Stimulated activated naive CD8-positive, alpha-beta T cell treated with anti-CD3 and anti-CD28 coated beads, Interleukin-15, Interleukin-2, amounts not matched to agents 100 ng/mL and 50 ng/mL, for 24 hours (primary cell): ENCODE data around the gene LRRC37B.
"Not testable (repeated sequence)": the region's sequence is repeated elsewhere in the genome, so short reads cannot be mapped to it uniquely, and the experiment has no call there.

Experiments used
- H3K27ac Mint-ChIP-seq: one replicate; pipeline ENCODE4 v1.8.0; 2021; ENCODE audit warnings: mild to moderate bottlenecking, mixed read lengths
- H3K27me3 Mint-ChIP-seq: one replicate; pipeline ENCODE4 v1.8.0; 2021; ENCODE audit warnings: mixed read lengths
- H3K36me3 Mint-ChIP-seq: one replicate; pipeline ENCODE4 v1.8.0; 2021; ENCODE audit warnings: low read depth, mixed read lengths
- H3K4me1 Mint-ChIP-seq: one replicate; pipeline ENCODE4 v1.8.0; 2021; ENCODE audit warnings: low read depth, mixed read lengths
- H3K4me3 Mint-ChIP-seq: one replicate; pipeline ENCODE4 v1.8.0; 2021; ENCODE audit warnings: mild to moderate bottlenecking, mixed read lengths
- H3K9me3 Mint-ChIP-seq: one replicate; pipeline ENCODE4 v1.8.0; 2021; ENCODE audit warnings: mixed read lengths

LRRC37B gene

GRCh38 chr17:32006957-32007462, at the start of gene LRRC37B:
TSS of gene LRRC37B (plus strand) at chr17:32007383. CDS start at chr17:32021393, 14,010 bp downstream.
- Mint-ChIP-seq H3K4me1 (peaks cover 38% of the 10 kb centered on the region), H3K9me3 (no peaks in the 10 kb centered on the region), H3K4me3 (peak within 1 kb of the TSS; percentile 92), H3K27ac (peak within 1 kb of the TSS; percentile 82), H3K27me3 (no peaks in the 10 kb centered on the region), H3K36me3 (peaks cover 10% of the 10 kb centered on the region)

DNA sequence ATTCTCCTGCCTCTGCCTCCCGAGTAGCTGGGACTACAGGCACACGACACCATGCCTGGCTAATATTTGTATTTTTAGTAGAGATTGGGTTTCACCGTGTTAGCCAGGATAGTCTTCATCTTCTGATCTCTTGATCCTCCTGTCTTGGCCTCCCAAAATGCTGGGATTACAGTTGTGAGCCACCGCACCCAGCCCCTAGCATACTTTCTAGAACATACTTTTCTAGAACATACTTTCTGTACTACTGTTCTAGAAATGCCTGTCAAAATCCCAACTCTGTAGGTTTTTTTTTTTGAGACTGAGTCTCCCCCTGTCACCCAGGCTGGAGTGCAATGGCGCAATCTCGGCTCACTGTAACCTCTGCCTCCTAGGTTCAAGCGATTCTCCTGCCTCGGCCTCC, 43.1 kb upstream of the LRRC37B start:
- H3K4me1 Mint-ChIP-seq, H3K27me3 Mint-ChIP-seq, H3K9me3 Mint-ChIP-seq, H3K4me3 Mint-ChIP-seq, H3K27ac Mint-ChIP-seq: not testable (repeated sequence)
- H3K36me3 Mint-ChIP-seq, result peaks cover 60% of the 10 kb centered on the region

- H3K36me3 Mint-ChIP-seq, result peaks cover 42% of the 10 kb centered on the region
- H3K9me3 Mint-ChIP-seq, result no peaks in the 10 kb centered on the region
- no peak overlapping the region for H3K4me3 Mint-ChIP-seq
- no peak overlapping the region for H3K27ac Mint-ChIP-seq
- H3K4me1 Mint-ChIP-seq, result no peaks in the 10 kb centered on the region
- H3K27me3 Mint-ChIP-seq, result no peaks in the 10 kb centered on the region
Measured at GRCh38 chr17:31967648-31968047, 39.5 kb upstream of the LRRC37B start.

DNA sequence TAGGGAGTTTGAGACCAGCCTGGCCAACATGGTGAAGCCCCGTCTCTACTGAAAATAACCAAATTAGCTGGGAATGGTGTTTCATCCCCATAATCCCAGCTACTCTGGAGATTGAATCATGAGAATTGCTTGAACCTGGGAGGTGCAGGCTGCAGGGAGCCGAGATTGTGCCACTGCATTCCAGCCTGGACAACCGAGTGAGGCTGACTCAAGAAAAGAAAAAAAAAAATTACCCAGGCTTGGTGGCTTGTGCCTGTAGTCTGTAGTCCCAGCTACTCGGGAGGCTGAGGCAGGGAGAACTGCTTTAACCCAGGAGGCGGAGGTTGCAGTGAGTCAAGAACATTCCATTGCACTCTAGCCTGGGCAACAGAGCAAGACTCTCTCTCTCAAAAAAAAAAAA, 36.8 kb upstream of the LRRC37B start:
- not testable (repeated sequence) for H3K4me3 Mint-ChIP-seq, H3K4me1 Mint-ChIP-seq, H3K9me3 Mint-ChIP-seq, H3K27me3 Mint-ChIP-seq, H3K27ac Mint-ChIP-seq
- H3K36me3 Mint-ChIP-seq, result peaks cover 40% of the 10 kb centered on the region

GRCh38 chr17:31974269-31975071, 32.7 kb upstream of the LRRC37B start:
- H3K4me1 Mint-ChIP-seq, H3K27me3 Mint-ChIP-seq, H3K9me3 Mint-ChIP-seq, H3K27ac Mint-ChIP-seq, H3K4me3 Mint-ChIP-seq: not testable (repeated sequence)
- peaks cover 36% of the 10 kb centered on the region for H3K36me3 Mint-ChIP-seq

- H3K4me3 Mint-ChIP-seq, H3K27me3 Mint-ChIP-seq, H3K4me1 Mint-ChIP-seq, H3K9me3 Mint-ChIP-seq, H3K27ac Mint-ChIP-seq: not testable (repeated sequence)
- peaks cover 40% of the 10 kb centered on the region for H3K36me3 Mint-ChIP-seq
Measured at GRCh38 chr17:31975391-31975790, 31.8 kb upstream of the LRRC37B start.

- not testable (repeated sequence) for H3K4me3 Mint-ChIP-seq, H3K9me3 Mint-ChIP-seq, H3K27me3 Mint-ChIP-seq, H3K4me1 Mint-ChIP-seq, H3K27ac Mint-ChIP-seq
- peaks cover 48% of the 10 kb centered on the region for H3K36me3 Mint-ChIP-seq
Measured at GRCh38 chr17:31991821-31992220, 15.4 kb upstream of the LRRC37B start.

- Mint-ChIP-seq H3K36me3 (peaks cover 50% of the 10 kb centered on the region), H3K4me1 (no peaks in the 10 kb centered on the region), H3K4me3 (no peak overlapping the region), H3K27me3 (no peaks in the 10 kb centered on the region), H3K27ac (no peak overlapping the region), H3K9me3 (no peaks in the 10 kb centered on the region)
Measured at GRCh38 chr17:31997005-31997404, 10.2 kb upstream of the LRRC37B start.

DNA sequence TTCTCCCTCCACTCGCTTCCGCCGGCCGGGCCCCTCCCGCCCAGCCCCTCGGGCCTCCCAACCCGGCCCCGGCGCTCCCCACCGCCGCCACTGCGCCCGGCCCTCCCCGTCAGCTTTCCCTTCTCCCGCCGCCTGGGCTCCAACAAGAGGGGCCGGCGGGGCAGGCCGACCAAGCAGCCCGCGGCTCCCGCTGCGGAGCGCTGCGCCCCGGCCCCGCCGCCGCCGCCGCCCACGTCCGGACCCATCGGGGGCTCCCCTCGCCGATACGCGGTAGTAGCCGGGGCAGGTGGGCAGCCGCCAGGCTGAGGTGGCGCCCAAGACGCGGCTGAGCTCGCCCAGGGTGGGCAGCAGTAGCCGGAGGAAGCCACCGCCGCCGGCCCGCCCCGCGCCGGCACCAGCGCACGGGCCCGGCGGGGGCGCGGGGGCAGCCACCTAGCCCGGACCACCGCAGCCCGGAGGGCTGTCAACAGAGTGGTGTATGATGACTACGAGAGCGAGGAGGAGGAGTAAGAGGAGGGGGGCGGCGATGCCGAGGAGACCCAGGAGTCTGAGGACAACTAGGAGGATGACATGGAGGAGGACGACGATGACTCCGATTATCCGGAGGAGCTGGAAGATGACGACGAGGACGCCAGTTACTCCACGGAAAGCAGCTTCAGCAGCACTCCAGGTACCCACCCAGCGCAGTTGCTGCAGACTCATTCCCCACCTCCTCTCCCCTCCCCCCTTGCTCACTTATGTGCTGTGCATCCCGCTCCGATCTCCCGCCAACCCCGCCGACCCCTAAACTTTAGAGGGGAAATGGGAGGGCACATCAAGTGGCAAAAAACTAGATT, 498 bp downstream of the LRRC37B start:
- peak overlapping the region; percentile 92 for H3K4me3 Mint-ChIP-seq
- peaks cover 42% of the 10 kb centered on the region for H3K4me1 Mint-ChIP-seq
- H3K9me3 Mint-ChIP-seq, result no peaks in the 10 kb centered on the region
- peaks cover 13% of the 10 kb centered on the region for H3K36me3 Mint-ChIP-seq
- H3K27me3 Mint-ChIP-seq, result no peaks in the 10 kb centered on the region
- H3K27ac Mint-ChIP-seq, result peak overlapping the region; percentile 82

DNA sequence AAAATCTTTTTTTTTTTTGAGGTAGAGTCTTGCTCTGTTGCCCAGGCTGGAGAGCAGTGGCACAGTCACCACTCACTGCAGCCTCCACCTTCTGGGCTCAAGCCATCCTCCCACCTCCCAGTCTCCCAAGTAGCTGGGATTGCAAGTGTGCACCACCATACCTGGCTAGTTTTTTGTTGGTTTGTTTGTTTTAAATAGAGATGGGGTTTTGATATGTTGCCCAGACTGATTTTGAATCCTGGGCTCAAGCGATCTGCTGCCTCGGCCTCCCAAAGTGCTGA, 2.0 kb downstream of the LRRC37B start:
- Mint-ChIP-seq H3K27me3 (no peaks in the 10 kb centered on the region), H3K9me3 (no peaks in the 10 kb centered on the region), H3K4me3 (peak overlapping the region; percentile 92), H3K36me3 (peaks cover 9% of the 10 kb centered on the region), H3K4me1 (peaks cover 46% of the 10 kb centered on the region), H3K27ac (no peak overlapping the region)

- H3K27me3 Mint-ChIP-seq, result no peaks in the 10 kb centered on the region
- no peaks in the 10 kb centered on the region for H3K9me3 Mint-ChIP-seq
- peak overlapping the region; percentile 92 for H3K4me3 Mint-ChIP-seq
- peaks cover 9% of the 10 kb centered on the region for H3K36me3 Mint-ChIP-seq
- H3K4me1 Mint-ChIP-seq, result peaks cover 46% of the 10 kb centered on the region
- H3K27ac Mint-ChIP-seq, result no peak overlapping the region
Measured at GRCh38 chr17:32010114-32010513, 2.9 kb downstream of the LRRC37B start.

DNA sequence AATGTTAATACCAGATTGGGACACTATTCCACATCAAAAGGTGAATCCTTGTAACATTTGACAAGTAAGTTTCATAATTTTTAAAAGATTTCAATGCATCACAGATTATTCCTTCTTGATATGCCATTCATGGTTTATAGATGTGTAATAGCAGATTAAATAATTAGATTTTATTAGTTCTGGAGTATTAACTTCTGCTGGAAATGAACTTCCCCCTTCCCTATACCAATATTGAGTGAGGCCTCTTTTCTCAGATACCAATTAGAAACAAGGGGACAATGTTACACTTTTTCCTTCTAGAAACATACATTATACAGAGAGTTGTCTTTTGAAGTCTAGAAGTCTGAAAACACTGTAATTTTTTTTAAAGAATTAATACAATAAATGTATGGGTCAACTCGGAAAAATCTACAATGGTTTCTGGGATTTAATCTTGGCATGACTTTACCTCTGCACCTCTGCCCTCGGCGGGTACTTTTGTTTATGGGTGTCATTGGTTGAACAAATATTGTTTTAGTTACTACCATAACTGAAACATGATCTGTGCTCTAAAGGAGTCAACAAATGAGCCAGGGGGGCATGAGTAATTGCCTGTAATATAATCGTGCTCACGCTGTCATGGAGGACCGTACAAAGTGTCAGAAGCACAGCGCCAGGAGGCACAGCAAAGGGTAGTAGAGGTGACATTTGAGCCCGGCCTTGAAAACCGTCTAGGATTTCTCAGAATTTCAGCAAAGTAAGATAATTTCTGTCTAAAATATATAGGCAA, 8.2 kb downstream of the LRRC37B start:
- peak overlapping the region; percentile 45 for H3K27ac Mint-ChIP-seq
- no peaks in the 10 kb centered on the region for H3K9me3 Mint-ChIP-seq
- no peak overlapping the region for H3K4me3 Mint-ChIP-seq
- H3K27me3 Mint-ChIP-seq, result no peaks in the 10 kb centered on the region
- peaks cover 45% of the 10 kb centered on the region for H3K4me1 Mint-ChIP-seq
- H3K36me3 Mint-ChIP-seq, result peaks cover 21% of the 10 kb centered on the region

GRCh38 chr17:32016231-32016630, 9.0 kb downstream of the LRRC37B start:
- peak overlapping the region; percentile 20 for H3K4me3 Mint-ChIP-seq
- H3K27me3 Mint-ChIP-seq, result no peaks in the 10 kb centered on the region
- peaks cover 40% of the 10 kb centered on the region for H3K4me1 Mint-ChIP-seq
- H3K36me3 Mint-ChIP-seq, result peaks cover 21% of the 10 kb centered on the region
- peak overlapping the region; percentile 66 for H3K27ac Mint-ChIP-seq
- no peaks in the 10 kb centered on the region for H3K9me3 Mint-ChIP-seq

DNA sequence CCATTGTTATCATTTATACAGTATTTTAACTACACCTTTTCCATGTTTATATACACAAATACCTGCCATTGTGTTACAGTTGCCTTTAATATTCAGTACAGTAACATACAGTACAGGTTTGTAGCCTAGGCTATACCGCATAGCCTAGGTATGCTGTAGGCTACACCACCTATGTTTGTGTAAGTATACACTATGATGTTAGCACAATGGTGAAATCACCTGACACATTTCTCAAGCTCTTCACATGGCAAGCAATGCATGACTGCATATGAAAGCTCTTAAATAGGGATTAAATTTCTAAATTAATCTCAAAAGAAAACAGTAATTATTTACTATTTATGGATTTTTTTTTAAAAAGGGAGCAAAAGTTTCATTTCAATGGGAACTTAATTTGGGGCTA, 12.0 kb downstream of the LRRC37B start:
- no peaks in the 10 kb centered on the region for H3K27me3 Mint-ChIP-seq
- H3K27ac Mint-ChIP-seq, result no peak overlapping the region
- H3K9me3 Mint-ChIP-seq, result no peaks in the 10 kb centered on the region
- H3K4me1 Mint-ChIP-seq, result peaks cover 24% of the 10 kb centered on the region
- H3K36me3 Mint-ChIP-seq, result peaks cover 20% of the 10 kb centered on the region
- H3K4me3 Mint-ChIP-seq, result no peak overlapping the region
